HuH-7.5 (cell line): ENCODE results near the gene UNC5C.

Experiments used
- DNase-seq: peaks from one replicate; pipeline ENCODE4 v3.0.0; 2011; ENCODE audit warnings: low spot score

UNC5C gene

GRCh38 chr4:95122001-95122400 is 426.8 kb downstream of the UNC5C start:
- no peak for DNase-seq

- no peak for DNase-seq
These were observed 428.3 kb downstream of the UNC5C start for GRCh38 chr4:95120456-95120855.

- no peak for DNase-seq
These were observed 430.3 kb downstream of the UNC5C start for GRCh38 chr4:95118497-95118896.

- no peak for DNase-seq
These were observed 434.3 kb downstream of the UNC5C start for GRCh38 chr4:95114521-95114920.
